Calu3 (cell line): Measurements from ENCODE around the gene FNDC3B. TPM values are rescaled to one million over a fixed set of nuclear protein-coding genes. Genes with fewer than 3 reads are reported as not detected.

Experiments used
- BruUV-seq: library from RNA; stranded (reverse); fragments of 400-500 nt; replicated peaks from 2 replicates; lab custom pipeline; 2021; lab: Mats Ljungman, UMichigan
- CTCF ChIA-PET: fragments of 300-600 bp; sonication (Branson Sonifier 250); formaldehyde crosslinking; loops from one replicate; lab custom pipeline; 2022; ENCODE audit warnings: antibody characterized with exemption; lab: Charles Lee
- DNase-seq: peaks from one replicate; pipeline ENCODE4 v3.0.0; 2022
- H3K27ac Mint-ChIP-seq: one replicate; pipeline ENCODE4 v1.8.0; 2022; ENCODE audit warnings: mixed read lengths; ENCODE audit not compliant: unreplicated experiment
- H3K27me3 Mint-ChIP-seq: one replicate; pipeline ENCODE4 v1.8.0; 2022; ENCODE audit warnings: mixed read lengths; ENCODE audit not compliant: unreplicated experiment
- H3K36me3 Mint-ChIP-seq: one replicate; pipeline ENCODE4 v1.8.0; 2022; ENCODE audit warnings: mild to moderate bottlenecking, moderate library complexity, mixed read lengths; ENCODE audit not compliant: insufficient read depth, unreplicated experiment
- H3K4me1 Mint-ChIP-seq: one replicate; pipeline ENCODE4 v1.8.0; 2022; ENCODE audit warnings: mild to moderate bottlenecking, low read depth, mixed read lengths; ENCODE audit not compliant: unreplicated experiment
- H3K4me3 Mint-ChIP-seq: one replicate; pipeline ENCODE4 v1.8.0; 2022; ENCODE audit warnings: mild to moderate bottlenecking, low read depth, moderate library complexity, mixed read lengths; ENCODE audit not compliant: unreplicated experiment
- H3K9me3 Mint-ChIP-seq: one replicate; pipeline ENCODE4 v1.8.0; 2022; ENCODE audit warnings: low read depth, mixed read lengths; ENCODE audit not compliant: unreplicated experiment
- intact Hi-C: fragments of 100-400 bp; cut with micrococcal nuclease; formaldehyde crosslinking; loops from one replicate; pipeline ENCODE4 v1.10.0; 2022; ENCODE audit not compliant: unreplicated experiment
- total RNA-seq: library from RNA; stranded (reverse); gene quantifications from 2 replicates; pipeline ENCODE4 v1.2.3, GENCODE V29; 2022
- TF ChIP-seq, protein P1 (sequence below): fragments of 200-600 bp; IDR thresholded peaks from one replicate; pipeline ENCODE4 v1.8.0; 2022; ENCODE audit warnings: antibody characterized with exemption; ENCODE audit not compliant: unreplicated experiment

FNDC3B gene
- total RNA-seq, 1 experiment from 2014 or later: 453 TPM

DNA sequence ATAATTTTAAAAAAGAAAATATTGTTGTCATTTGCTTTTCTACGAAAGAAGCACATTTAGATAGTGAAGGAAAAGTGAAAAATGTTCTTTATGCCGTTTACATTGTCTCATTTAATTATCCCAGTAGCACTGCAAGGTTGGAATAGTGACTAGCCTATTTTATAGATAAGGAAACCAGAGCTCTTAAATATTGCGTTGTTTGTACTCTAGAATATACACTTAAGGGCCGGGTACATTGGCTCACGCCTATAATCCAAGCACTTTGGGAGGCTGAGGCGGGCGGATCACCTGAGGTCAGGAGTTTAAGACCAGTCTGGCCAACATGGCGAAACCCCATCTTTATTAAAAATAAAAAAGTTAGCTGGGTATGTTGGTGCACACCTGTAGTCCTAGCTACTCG is 127.5 kb downstream of the FNDC3B start:
- Mint-ChIP-seq H3K27me3 (no peaks in the 10 kb centered on the region), H3K9me3 (no peaks in the 10 kb centered on the region), H3K4me3 (no peak overlapping the region), H3K36me3 (peaks cover 76% of the 10 kb centered on the region), H3K4me1 (peaks cover 68% of the 10 kb centered on the region), H3K27ac (no peak overlapping the region)
- DNase-seq: no peak
- no TSS peak for BruUV-seq
- intact Hi-C loops: no loop called here
- CTCF ChIA-PET: interaction anchor here (1.1 kb wide), 1 partner anchor 344 kb away, joined by 3 read pairs; no protein-coding TSS in a partner anchor
- TF ChIP-seq, protein P1, sequence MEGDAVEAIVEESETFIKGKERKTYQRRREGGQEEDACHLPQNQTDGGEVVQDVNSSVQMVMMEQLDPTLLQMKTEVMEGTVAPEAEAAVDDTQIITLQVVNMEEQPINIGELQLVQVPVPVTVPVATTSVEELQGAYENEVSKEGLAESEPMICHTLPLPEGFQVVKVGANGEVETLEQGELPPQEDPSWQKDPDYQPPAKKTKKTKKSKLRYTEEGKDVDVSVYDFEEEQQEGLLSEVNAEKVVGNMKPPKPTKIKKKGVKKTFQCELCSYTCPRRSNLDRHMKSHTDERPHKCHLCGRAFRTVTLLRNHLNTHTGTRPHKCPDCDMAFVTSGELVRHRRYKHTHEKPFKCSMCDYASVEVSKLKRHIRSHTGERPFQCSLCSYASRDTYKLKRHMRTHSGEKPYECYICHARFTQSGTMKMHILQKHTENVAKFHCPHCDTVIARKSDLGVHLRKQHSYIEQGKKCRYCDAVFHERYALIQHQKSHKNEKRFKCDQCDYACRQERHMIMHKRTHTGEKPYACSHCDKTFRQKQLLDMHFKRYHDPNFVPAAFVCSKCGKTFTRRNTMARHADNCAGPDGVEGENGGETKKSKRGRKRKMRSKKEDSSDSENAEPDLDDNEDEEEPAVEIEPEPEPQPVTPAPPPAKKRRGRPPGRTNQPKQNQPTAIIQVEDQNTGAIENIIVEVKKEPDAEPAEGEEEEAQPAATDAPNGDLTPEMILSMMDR: no peak

- Mint-ChIP-seq H3K4me1 (peaks cover 63% of the 10 kb centered on the region), H3K27me3 (no peaks in the 10 kb centered on the region), H3K27ac (peak overlapping the region; percentile 1), H3K4me3 (no peak overlapping the region), H3K36me3 (peaks cover 72% of the 10 kb centered on the region), H3K9me3 (no peaks in the 10 kb centered on the region)
- CTCF ChIA-PET: interaction anchor here (0.7 to 1.1 kb wide), 4 partner anchors 27 to 345 kb away, joined by 3 to 6 read pairs (median 4); no protein-coding TSS in a partner anchor
- intact Hi-C loops: no loop called here
- DNase-seq: no peak
- no TSS peak for BruUV-seq
- TF ChIP-seq, protein P1: no peak
Observed at GRCh38 chr3:172167892-172168648, 128.7 kb downstream of the FNDC3B start.

DNA sequence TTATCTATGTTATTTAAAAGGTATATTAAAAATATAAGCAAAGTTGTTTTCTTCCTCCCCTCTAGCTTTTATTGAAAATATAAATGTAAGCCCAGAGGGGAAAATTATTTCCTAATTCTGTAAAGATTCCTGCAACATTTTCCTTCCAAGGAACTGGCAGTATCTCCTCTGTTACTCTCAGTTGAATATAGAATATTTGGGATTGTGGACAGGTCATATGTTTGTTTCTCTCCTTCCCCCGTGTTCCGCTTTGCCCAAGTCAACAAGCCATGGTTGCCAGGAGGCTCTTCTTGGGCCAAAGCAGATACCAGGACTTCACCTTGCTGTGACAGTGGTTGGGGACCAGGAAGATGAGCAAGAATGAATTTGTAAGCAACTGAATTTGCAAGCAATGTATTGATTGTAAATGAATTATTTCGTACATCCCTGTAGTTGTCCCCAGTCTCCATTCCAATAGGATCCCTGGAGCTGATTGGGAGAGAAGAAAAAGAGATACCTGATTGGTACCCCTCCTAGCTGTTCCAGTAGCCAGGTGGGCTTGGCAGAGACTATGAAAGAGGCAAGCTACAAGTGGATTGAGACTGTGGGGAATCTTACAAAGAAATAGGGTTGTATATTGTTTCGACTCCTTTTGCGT is 130.8 kb downstream of the FNDC3B start:
- Mint-ChIP-seq H3K4me1 (peaks cover 66% of the 10 kb centered on the region), H3K36me3 (peaks cover 69% of the 10 kb centered on the region), H3K27ac (no peak overlapping the region), H3K9me3 (no peaks in the 10 kb centered on the region), H3K4me3 (no peak overlapping the region), H3K27me3 (no peaks in the 10 kb centered on the region)
- intact Hi-C loops: no loop called here
- TF ChIP-seq, protein P1: no peak
- CTCF ChIA-PET: no interaction called here
- no TSS peak for BruUV-seq
- DNase-seq: no peak

DNA sequence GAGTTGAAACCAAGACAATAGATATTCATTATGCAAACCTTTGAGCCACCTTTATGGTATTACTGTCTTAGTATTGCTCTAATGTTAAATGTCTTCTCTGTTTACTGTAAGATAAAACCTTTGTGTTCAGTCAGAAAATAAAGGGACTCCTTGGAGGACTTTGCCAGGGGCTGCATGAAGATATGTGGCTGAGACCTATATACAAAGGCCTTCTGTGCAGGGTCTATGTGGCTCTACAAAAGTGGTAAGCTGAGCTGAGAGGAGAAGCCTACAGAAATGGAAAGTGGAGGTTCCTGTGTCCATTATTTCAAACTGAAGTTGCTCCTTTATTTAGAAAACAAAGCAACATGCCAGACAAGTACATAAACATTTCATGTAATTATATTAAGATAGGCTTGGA is 131.5 kb downstream of the FNDC3B start:
- no peak overlapping the region for H3K27ac Mint-ChIP-seq
- DNase-seq: no peak
- no peaks in the 10 kb centered on the region for H3K9me3 Mint-ChIP-seq
- CTCF ChIA-PET: interaction anchor here (0.7 kb wide), 1 partner anchor 109 kb away, joined by 3 read pairs; no protein-coding TSS in a partner anchor
- no peak overlapping the region for H3K4me3 Mint-ChIP-seq
- intact Hi-C loops: no loop called here
- TF ChIP-seq, protein P1: no peak
- peaks cover 72% of the 10 kb centered on the region for H3K4me1 Mint-ChIP-seq
- no peaks in the 10 kb centered on the region for H3K27me3 Mint-ChIP-seq
- H3K36me3 Mint-ChIP-seq: peaks cover 72% of the 10 kb centered on the region
- no TSS peak for BruUV-seq
